Testis (tissue), 3 donors: ENCODE measurements around the gene CCDC50. TPM values are rescaled to one million over a fixed set of nuclear protein-coding genes. Genes with fewer than 3 reads are reported as not detected.

Experiments used
- DNase-seq: peaks from one replicate; pipeline ENCODE4 v3.0.0-alpha.2; 2019
- H3K27ac ChIP-seq, 2 donors: fragments of 200-600 bp; sonication (generic); one replicate each; pipeline ENCODE4 v1.5.1; 2019
- H3K27me3 ChIP-seq: fragments of 200-600 bp; sonication (generic); one replicate; pipeline ENCODE4 v1.5.1; 2019
- H3K36me3 ChIP-seq: fragments of 200-600 bp; sonication (generic); one replicate; pipeline ENCODE4 v1.5.1; 2017; ENCODE audit warnings: low read depth; ENCODE audit errors: missing control alignments
- H3K4me1 ChIP-seq: fragments of 200-600 bp; sonication (generic); one replicate; pipeline ENCODE4 v1.5.1; 2019
- H3K4me3 ChIP-seq, 2 donors: fragments of 200-600 bp; sonication (generic); one replicate each; pipeline ENCODE4 v1.5.1; 2017 to 2019
- H3K9me3 ChIP-seq: fragments of 200-600 bp; sonication (generic); one replicate; pipeline ENCODE4 v1.5.1; 2017
- POLR2A ChIP-seq: fragments of 450-650 bp; IDR thresholded peaks from one replicate; pipeline ENCODE4 v1.6.1; 2017; ENCODE audit warnings: antibody characterized with exemption, mild to moderate bottlenecking, moderate library complexity
- WGBS, 2 donors: methylation state at CpG; one replicate each; pipeline ENCODE4 v1.1.5; 2018; 5-methylcytosine and 5-hydroxymethylcytosine counted together
- intact Hi-C: fragments of 100-400 bp; cut with DNase I; formaldehyde crosslinking; loops from one replicate; pipeline ENCODE4 v1.15.1; 2023; ENCODE audit warnings: low total_unique reads
- polyA plus RNA-seq: library from polyadenylated mRNA; stranded (reverse); fragments of 350-450 nt; fragmentation: Illumina TruSeq; extraction: RNeasy Lipid Tissue Mini Kit (QIAGEN cat#74804); gene quantifications from one replicate; pipeline ENCODE4 v1.2.3, GENCODE V29; 2014; ENCODE audit warnings: low read depth, low replicate concordance; ENCODE audit not compliant: insufficient read depth
- total RNA-seq, 2 donors: library from RNA; depleted of rRNA; stranded (reverse); fragments of >200 nt; gene quantifications; one replicate each; pipeline ENCODE4 v1.2.3, GENCODE V29; 2016
- TF ChIP-seq, protein P1 (sequence below), 3 experiments: fragments of 450-650 bp in 2 of 3; fragments of 200-600 bp in 1 of 3; sonication (generic) in 1 of 3; IDR thresholded peaks; one replicate each; pipeline ENCODE4 v1.5.1; 2016 to 2019; ENCODE audit warnings: antibody characterized with exemption in 3 of 3, mild to moderate bottlenecking in 2 of 3, moderate library complexity in 1 of 3

Gene CCDC50
- total and polyA plus RNA-seq, 3 donors from 2014 or later = 65.0 to 69.9 (median 68.2) TPM

DNA sequence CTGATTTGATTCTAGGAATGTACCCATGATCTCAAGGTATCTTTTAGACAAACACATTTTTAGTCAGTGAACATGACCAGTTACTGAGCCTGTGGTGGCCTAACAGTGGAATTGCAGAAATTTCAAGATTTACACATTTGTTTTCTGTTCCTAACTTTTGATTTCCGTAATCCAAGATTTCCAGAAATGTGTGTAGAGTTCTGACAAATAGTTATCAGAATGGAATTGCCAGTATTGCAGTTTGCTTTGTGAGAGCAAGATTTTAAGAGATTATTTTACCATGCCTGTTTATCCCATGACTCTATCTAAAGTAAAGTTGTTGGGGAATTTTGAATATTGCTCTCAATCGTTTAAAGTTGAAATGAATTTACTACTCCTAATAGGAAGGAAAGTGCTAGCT is 12.8 kb downstream of the CCDC50 start:
- Histone ChIP-seq H3K27ac (no peak overlapping the region), H3K27me3 (no peaks in the 10 kb centered on the region), H3K4me1 (no peaks in the 10 kb centered on the region), H3K9me3 (no peaks in the 10 kb centered on the region), H3K36me3 (no peaks in the 10 kb centered on the region), H3K4me3 (no peak overlapping the region)
- intact Hi-C loops = no loop called here
- no peak for DNase-seq
- 74 to 79% methylated on average over 2 of the region's 2 CpGs for WGBS, 2 donors
- no peak for TF ChIP-seq POLR2A
- TF ChIP-seq, protein P1, sequence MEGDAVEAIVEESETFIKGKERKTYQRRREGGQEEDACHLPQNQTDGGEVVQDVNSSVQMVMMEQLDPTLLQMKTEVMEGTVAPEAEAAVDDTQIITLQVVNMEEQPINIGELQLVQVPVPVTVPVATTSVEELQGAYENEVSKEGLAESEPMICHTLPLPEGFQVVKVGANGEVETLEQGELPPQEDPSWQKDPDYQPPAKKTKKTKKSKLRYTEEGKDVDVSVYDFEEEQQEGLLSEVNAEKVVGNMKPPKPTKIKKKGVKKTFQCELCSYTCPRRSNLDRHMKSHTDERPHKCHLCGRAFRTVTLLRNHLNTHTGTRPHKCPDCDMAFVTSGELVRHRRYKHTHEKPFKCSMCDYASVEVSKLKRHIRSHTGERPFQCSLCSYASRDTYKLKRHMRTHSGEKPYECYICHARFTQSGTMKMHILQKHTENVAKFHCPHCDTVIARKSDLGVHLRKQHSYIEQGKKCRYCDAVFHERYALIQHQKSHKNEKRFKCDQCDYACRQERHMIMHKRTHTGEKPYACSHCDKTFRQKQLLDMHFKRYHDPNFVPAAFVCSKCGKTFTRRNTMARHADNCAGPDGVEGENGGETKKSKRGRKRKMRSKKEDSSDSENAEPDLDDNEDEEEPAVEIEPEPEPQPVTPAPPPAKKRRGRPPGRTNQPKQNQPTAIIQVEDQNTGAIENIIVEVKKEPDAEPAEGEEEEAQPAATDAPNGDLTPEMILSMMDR (IDR thresholded peaks at IDR 0.05) = no peak

DNA sequence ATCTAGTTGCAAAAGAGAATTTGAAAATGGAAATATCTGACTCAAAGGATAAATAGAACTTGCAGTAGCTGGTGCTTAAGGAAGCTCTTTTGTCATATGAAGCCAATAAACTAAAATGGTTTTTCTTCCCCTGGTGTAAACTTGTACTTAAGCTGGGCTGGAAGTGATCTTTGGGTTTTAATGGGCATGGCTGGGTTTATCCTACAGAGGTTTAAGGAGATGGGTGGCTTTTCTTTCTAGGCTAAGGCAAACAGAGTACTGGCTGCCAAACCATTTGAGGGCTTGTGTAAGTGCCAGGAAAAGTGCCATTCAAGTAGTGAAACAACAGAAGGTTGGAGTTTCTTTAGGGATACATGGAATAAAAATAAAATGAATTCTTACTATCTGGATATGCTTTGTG is 13.2 kb downstream of the CCDC50 start:
- TF ChIP-seq, protein P1 (IDR thresholded peaks at IDR 0.05) = no peak
- no peak for TF ChIP-seq POLR2A
- no peaks in the 10 kb centered on the region for H3K27me3 ChIP-seq
- H3K36me3 ChIP-seq = no peaks in the 10 kb centered on the region
- DNase-seq = no peak
- no peaks in the 10 kb centered on the region for H3K4me1 ChIP-seq
- H3K27ac ChIP-seq = no peak overlapping the region
- no peak overlapping the region for H3K4me3 ChIP-seq
- H3K9me3 ChIP-seq = no peaks in the 10 kb centered on the region
- intact Hi-C loops = no loop called here

DNA sequence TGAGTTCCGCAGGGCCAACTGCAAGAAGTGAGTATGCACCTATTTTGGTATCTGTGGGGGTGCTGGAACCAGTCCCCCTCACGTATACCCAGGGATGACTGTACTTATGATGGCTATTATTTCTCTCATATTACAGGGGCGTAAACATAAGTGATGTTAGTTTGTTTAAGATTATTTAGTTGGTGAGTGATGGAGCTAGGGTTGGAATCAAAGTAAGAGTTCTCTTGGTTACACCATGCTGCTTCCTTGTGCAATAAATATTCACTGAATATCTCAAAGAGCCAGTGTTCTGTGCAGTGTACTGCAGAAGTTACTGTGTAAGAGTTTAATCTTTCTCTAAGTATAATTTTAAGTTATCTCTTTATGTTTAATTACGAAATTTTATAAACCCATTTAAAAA is 13.9 kb downstream of the CCDC50 start:
- intact Hi-C loops = no loop called here
- no peak overlapping the region for H3K4me3 ChIP-seq
- DNase-seq = no peak
- WGBS, 2 donors = 86 to 88% methylated on average over 4 of the region's 4 CpGs
- no peaks in the 10 kb centered on the region for H3K36me3 ChIP-seq
- TF ChIP-seq POLR2A = no peak
- TF ChIP-seq, protein P1 (IDR thresholded peaks at IDR 0.05) = no peak
- no peaks in the 10 kb centered on the region for H3K9me3 ChIP-seq
- no peaks in the 10 kb centered on the region for H3K27me3 ChIP-seq
- no peaks in the 10 kb centered on the region for H3K4me1 ChIP-seq
- H3K27ac ChIP-seq = no peak overlapping the region

DNA sequence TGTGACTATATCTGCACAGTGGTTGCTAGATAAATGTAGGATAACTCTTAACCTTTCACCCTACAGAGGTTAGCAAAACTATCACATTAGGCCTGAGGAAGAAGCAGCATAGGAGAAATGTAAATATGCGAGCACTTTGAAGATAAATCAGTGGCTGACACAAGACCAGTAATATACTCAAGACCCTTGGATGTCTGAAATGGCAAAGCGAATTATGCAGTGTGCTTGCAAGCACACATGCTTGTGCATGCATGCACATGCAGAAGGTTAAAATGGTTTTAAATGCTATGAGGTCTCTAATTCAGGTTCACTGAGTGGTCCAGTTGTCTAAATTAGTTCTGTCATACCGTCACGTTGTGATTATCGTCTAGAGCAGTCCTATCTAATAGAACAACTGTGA is 14.7 kb downstream of the CCDC50 start:
- no peaks in the 10 kb centered on the region for H3K4me1 ChIP-seq
- H3K36me3 ChIP-seq = no peaks in the 10 kb centered on the region
- no peaks in the 10 kb centered on the region for H3K9me3 ChIP-seq
- WGBS, 2 donors = 87 to 89% methylated on average over 5 of the region's 5 CpGs
- TF ChIP-seq, protein P1 (IDR thresholded peaks at IDR 0.05) = no peak
- no peak for TF ChIP-seq POLR2A
- intact Hi-C loops = no loop called here
- DNase-seq = no peak
- no peaks in the 10 kb centered on the region for H3K27me3 ChIP-seq
- no peak overlapping the region for H3K27ac ChIP-seq
- H3K4me3 ChIP-seq = no peak overlapping the region

DNA sequence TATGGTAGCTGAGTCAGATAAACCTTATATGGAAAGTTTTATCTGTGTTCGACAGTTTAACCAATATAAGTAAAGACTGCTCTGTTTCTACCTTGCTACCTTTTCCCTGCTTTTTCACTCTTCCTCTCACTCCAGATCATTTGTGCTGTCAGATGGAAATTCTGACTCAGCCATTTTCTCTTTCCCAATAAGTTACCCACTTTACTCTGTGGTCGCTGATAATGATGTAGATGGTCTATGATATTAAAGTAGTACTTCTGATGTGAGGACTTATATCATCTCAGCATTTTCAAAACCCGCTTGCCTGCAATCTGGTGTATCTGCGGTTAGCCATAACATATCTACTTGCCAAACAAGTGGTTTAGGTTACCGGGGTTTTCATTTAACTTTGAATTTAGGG is 16.1 kb downstream of the CCDC50 start:
- Histone ChIP-seq H3K27ac (no peak overlapping the region), H3K4me3 (no peak overlapping the region), H3K9me3 (no peaks in the 10 kb centered on the region), H3K36me3 (no peaks in the 10 kb centered on the region), H3K4me1 (peaks cover 3% of the 10 kb centered on the region), H3K27me3 (no peaks in the 10 kb centered on the region)
- DNase-seq = no peak
- WGBS, 2 donors = 93 to 95% methylated on average over 5 of the region's 5 CpGs
- intact Hi-C loops = no loop called here
- no peak for TF ChIP-seq POLR2A
- TF ChIP-seq, protein P1 (IDR thresholded peaks at IDR 0.05) = no peak
